Left hindlimb (tissue), 1 donor: Measurements from ENCODE around the gene MAPT.
"Not testable (repeated sequence)": the region's sequence is repeated elsewhere in the genome, so short reads cannot be mapped to it uniquely, and the experiment has no call there.

Experiments
- DNase-seq: peaks from one replicate; pipeline ENCODE4 v3.0.0-alpha.2; 2018

The MAPT gene

DNA sequence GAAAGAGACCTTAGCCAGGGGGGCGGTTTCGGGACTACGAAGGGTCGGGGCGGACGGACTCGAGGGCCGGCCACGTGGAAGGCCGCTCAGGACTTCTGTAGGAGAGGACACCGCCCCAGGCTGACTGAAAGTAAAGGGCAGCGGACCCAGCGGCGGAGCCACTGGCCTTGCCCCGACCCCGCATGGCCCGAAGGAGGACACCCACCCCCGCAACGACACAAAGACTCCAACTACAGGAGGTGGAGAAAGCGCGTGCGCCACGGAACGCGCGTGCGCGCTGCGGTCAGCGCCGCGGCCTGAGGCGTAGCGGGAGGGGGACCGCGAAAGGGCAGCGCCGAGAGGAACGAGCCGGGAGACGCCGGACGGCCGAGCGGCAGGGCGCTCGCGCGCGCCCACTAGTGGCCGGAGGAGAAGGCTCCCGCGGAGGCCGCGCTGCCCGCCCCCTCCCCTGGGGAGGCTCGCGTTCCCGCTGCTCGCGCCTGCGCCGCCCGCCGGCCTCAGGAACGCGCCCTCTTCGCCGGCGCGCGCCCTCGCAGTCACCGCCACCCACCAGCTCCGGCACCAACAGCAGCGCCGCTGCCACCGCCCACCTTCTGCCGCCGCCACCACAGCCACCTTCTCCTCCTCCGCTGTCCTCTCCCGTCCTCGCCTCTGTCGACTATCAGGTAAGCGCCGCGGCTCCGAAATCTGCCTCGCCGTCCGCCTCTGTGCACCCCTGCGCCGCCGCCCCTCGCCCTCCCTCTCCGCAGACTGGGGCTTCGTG is at the start of gene MAPT:
TSS of gene MAPT (plus strand) at position 533 of the 763 bp plus-strand sequence. CDS start 67,784 bp downstream, outside the sequence.
- DNase-seq = peak; percentile 94

DNA sequence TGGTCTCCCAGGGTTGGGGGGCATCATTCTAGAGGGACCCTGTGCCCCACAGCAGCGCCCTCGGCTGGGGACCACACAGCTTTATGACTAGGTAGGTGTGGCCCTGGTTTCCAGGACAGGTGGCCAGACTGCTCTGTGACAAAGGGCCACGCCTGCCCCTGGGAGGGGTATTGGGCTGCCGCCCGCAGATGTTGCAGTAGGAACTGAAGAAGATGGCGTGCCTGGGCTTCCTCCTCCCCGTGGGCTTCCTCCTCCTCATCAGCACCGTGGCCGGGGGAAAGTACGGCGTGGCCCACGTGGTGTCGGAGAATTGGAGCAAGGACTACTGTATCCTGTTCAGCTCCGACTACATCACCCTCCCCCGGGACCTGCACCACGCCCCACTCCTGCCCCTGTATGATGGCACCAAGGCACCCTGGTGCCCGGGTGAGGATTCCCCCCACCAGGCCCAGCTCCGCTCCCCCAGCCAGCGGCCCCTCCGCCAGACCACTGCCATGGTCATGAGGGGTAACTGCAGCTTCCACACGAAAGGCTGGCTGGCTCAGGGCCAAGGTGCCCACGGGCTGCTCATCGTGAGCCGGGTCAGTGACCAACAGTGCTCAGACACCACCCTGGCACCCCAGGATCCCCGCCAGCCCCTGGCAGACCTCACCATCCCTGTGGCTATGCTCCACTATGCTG is 49.5 kb upstream of the MAPT start, which contains the start of gene SPPL2C:
TSS of gene SPPL2C (plus strand) at position 187 of the 681 bp plus-strand sequence. CDS start at position 213, 26 bp downstream.
- DNase-seq = no peak

GRCh38 chr17:45845376-45846185 is 48.8 kb upstream of the MAPT start:
- DNase-seq = no peak

GRCh38 chr17:45846223-45846622 is 48.1 kb upstream of the MAPT start:
- DNase-seq = no peak

DNA sequence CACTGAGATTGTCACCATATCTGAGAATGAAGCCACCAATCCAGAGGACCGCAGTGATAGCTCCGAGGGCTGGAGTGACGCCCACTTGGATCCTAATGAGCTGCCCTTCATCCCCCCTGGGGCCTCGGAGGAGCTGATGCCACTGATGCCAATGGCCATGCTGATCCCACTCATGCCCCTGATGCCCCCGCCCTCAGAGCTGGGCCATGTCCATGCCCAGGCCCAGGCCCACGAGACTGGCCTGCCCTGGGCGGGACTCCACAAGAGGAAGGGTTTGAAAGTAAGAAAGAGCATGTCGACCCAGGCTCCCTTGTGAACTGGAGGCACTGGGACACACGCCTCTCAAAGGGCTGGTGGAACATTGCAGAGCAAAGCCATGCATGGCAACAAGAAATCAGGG is 47.7 kb upstream of the MAPT start:
- DNase-seq = no peak

GRCh38 chr17:45847101-45847500 is 47.3 kb upstream of the MAPT start:
- no peak for DNase-seq

DNA sequence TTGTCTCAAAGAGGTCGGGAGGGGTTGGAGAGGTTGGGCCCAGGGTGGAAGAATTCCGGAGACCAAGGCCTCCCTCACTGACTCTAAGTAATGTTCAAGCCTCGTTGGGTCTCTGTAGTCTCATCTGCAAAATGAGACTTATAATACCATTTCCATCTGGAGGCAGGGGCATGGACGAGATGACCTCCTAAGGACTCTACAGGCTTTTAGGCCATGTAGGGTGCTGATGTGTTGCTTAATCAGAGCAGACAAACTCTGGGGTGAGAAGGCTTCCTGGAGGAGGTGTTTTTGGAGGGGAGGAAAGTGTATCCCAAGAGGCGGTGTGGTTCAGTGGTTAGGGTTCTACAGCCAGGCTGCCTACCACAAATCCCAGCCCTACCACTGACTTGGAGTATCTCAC is 46.6 kb upstream of the MAPT start:
- DNase-seq = no peak

GRCh38 chr17:45848405-45848804 is 45.9 kb upstream of the MAPT start:
- DNase-seq = no peak

DNA sequence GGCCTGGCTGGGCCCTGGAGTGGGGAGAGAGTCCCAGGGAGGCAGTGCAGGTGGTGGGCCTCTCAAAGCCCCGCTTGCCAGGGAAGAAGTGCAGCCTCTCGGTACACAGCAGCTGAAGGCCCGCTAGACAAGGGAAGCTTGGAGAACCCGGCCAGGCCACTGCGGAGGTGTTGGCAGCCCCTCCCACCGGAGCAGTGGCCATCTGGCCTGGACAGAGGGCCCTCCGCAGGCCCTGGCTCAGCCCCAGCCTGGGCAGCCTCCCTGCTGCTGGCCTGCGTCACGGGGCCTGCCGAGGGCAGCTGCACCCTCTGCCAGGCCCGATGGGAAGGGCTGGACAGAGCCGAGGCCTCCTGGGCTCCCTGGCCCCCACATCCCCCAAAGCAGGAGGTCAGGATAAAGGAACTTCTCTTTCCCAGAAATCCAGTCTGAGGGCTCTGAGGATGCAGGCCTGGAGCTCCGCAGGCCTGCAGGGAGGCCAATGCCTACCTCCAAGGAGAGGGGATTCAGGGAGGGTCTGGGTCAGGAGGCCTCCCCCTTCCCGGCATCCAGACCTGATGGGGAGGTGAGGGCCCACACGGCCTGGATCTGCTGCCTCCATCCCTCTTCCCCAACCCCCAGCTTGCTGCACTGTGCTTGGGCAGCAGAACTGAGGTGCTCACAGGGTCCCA is 45.4 kb upstream of the MAPT start:
- no peak for DNase-seq

DNA sequence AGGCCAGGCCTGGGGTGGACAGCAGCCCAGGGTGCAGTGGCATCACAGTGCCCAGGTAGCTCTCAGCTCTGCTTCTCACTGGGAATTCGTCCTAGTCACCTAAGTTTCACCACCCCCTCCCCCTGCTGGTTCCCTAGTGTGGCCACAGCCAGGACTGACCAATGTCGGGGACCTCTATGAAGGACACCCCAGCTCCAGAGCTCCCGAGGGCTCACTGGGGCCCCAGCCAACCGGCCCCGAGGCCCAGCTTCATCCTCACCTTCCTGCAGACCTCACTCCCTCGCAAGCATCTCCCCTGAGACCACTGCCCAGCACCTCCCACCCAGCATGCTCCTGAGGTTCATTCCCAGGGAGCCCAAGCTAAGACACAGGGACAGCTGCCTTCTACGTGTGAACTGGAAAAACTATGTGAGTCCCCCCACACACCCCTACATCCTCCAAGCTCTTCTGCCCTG is 44.8 kb upstream of the MAPT start:
- DNase-seq = no peak

GRCh38 chr17:45850011-45850410 is 44.3 kb upstream of the MAPT start:
- no peak for DNase-seq

- DNase-seq = no peak
These were observed 43.9 kb upstream of the MAPT start for GRCh38 chr17:45850468-45850867.

DNA sequence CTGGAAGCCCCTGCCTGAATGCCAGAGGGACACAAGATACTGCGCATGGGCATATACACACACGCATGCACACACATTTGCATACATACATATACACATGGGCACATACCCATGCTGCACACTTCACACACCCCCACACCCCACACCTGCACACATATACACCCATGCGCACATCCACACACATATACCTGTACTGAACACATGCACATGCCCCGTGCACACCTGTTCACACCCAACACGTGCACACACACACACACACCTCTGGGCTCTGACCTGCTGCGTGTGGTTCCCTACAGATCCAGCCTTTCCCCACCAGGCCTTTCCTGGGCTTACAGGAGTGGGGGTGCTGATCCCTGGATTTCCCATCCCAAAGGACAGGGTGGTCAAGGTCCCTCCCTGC is 43.3 kb upstream of the MAPT start:
- DNase-seq = no peak

GRCh38 chr17:45851464-45851863 is 42.9 kb upstream of the MAPT start:
- no peak for DNase-seq

GRCh38 chr17:45851873-45852272 is 42.5 kb upstream of the MAPT start:
- no peak for DNase-seq

- DNase-seq = peak; percentile 57
These were observed 41.6 kb upstream of the MAPT start for GRCh38 chr17:45852535-45853297.

DNA sequence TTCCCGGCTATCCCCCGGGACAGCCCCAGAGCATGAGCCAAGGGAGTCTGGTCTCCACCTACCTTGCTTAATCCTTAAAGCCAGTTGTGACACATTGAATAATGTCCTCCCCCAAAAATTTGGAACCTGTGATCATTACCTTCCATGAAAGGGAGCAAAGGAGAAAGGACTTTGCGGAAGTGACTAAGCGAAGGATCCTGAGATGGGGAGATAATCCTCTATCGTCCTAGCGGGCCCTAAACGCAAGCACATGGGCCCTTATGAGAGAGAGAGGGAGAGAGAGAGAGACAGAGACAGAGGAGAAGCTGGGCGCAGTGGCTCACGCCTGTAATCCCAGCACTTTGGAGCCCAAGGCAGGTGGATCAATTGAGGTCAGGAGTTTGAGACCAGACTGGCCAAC is 40.1 kb upstream of the MAPT start:
- no peak for DNase-seq

DNA sequence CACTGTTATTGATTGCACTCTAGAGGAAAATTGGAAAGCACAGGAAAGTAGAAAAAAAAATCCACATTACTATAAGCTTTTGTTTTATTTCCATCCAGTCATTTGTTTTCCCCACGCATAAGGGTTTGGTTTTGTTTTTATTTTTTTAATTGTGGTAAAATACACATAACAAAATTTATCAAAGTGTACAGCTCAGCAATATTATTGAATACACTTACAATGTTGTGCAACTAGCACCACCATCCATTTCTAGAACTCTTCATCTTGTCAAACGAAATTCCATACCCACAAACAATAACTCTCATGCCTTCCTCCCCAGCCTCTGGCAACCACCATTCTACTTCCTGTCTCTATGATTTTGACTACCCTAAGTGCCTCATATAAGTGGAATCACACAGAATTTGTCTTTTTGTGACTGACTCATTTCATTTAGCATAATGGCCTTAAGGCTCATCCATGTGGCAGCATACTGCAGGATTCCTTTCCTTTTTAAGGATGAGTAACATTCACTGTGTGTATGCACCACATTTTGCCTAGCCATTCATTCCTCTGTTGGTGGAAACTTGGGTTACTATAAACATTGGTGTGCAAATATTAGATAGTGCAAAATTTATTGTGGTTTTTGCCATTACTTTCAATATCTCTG is 38.5 kb upstream of the MAPT start:
- DNase-seq = no peak

DNA sequence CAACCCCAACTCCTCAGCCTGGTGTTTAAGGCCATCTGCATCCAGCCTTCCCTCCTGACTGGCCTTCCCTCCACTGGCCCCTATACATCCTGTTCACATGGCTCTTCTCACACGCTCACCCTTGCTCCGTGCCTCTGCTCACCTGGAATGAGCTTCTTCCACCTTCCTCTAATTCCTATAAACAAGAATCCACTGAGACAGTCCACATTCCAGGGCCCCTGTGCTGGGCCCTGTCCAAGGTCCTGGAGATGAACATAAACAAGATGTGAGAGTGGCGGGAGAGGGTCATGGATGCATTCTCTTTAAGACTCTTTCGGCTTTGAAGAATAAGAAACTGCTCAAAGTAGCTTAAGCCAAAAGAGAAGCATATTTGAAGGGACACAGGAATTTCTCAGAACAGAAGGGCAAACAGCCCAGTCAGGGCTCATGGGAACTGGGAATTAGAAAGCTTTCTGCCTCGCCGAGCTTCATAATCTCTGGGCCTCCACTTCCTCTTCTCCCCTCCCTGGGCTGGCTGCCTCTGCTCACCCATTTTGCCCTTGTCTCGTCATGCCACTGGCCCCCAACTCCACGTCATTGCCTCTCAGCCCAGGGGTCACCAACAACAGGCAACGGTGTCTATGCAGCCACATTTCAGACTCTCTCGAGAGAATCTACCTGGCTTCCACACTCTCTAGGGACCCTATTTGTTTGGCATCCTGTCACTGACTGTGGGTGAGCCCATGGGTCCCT is 36.2 kb upstream of the MAPT start:
- DNase-seq = no peak

DNA sequence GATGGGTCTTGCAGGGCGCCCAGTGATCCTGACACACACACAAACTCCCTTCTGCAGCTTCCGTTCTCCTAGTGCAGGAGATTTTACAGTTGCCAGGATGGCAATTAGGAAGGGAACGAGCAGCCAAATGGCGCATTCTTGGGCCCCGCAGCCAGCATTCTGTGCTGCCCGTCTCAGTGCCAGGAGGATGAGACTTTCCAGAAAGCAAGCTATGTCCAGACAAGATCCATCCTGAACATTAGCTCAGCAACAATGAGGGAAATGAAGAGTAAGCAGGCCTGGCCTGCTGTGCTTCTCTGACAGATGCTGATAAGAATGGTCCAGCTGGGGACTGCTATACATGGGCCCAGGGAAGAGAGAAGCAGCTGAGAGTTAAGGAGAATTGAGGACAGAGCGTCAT is 33.2 kb upstream of the MAPT start:
- no peak for DNase-seq

- DNase-seq = not testable (repeated sequence)
These were observed 32.2 kb upstream of the MAPT start for GRCh38 chr17:45862127-45862526.
